BJ (cell line): ENCODE results near the gene RABGAP1. TPM values are rescaled to one million over a fixed set of nuclear protein-coding genes. Genes with fewer than 3 reads are reported as not detected.

Experiments
- CTCF ChIA-PET: fragments of 350-600 bp; formaldehyde crosslinking; extraction: SDS; loops from one replicate; lab custom pipeline; 2021; ENCODE audit warnings: antibody characterized with exemption, inconsistent platforms; lab: Yijun Ruan, JAX
- POLR2A ChIA-PET: fragments of 300-600 bp; sonication (Branson Sonifier 250); formaldehyde crosslinking; extraction: SDS; loops from one replicate; lab custom pipeline; 2021; ENCODE audit warnings: antibody characterized with exemption; lab: Charles Lee
- DNase-seq: peaks from one replicate; pipeline ENCODE4 v3.0.0-alpha.2; 2011; ENCODE audit warnings: low read depth
- H3K27me3 ChIP-seq: 2 replicates; pipeline ENCODE4 v1.6.0; 2011; ENCODE audit warnings: low read length; ENCODE audit not compliant: control insufficient read depth, insufficient read depth
- H3K36me3 ChIP-seq: 2 replicates; pipeline ENCODE4 v1.5.1; 2011; ENCODE audit warnings: low read length; ENCODE audit not compliant: control insufficient read depth, insufficient read depth
- H3K4me3 ChIP-seq: 2 replicates; pipeline ENCODE4 v1.5.1; 2011; ENCODE audit warnings: low read depth, mild to moderate bottlenecking, control low read depth, low read length
- CTCF ChIP-seq: IDR thresholded peaks from 2 replicates; pipeline ENCODE4 v1.5.1; 2011; ENCODE audit warnings: low read depth, mild to moderate bottlenecking, control low read depth, inconsistent platforms, low read length, moderate library complexity; ENCODE audit not compliant: insufficient read depth
- polyA plus RNA-seq: library from polyadenylated mRNA; depleted of rRNA; stranded (reverse); fragments of >200 nt; gene quantifications from 2 replicates; pipeline ENCODE4 v1.2.3, GENCODE V29; 2011

Gene RABGAP1
- polyA plus RNA-seq, 1 experiment, result 30.8 TPM

- DNase-seq, result no peak
- ChIA-PET POLR2A (no interaction called here), CTCF (interaction anchor here (1.6 kb wide), 1 partner anchor 15 kb away, joined by 5 read pairs; no protein-coding TSS in a partner anchor)
- Histone ChIP-seq H3K27me3 (no peaks in the 10 kb centered on the region), H3K36me3 (peaks cover 1% of the 10 kb centered on the region; the same call in 1 of the 2 replicates), H3K4me3 (no peak overlapping the region)
- no peak for TF ChIP-seq CTCF
Observed at GRCh38 chr9:123048748-123049147, 107.9 kb downstream of the RABGAP1 start.

- Histone ChIP-seq H3K27me3 (no peaks in the 10 kb centered on the region), H3K4me3 (no peak overlapping the region), H3K36me3 (peaks cover 1% of the 10 kb centered on the region; the same call in 1 of the 2 replicates)
- no peak for TF ChIP-seq CTCF
- DNase-seq, result no peak
- ChIA-PET CTCF (interaction anchor here (1.6 kb wide), 1 partner anchor 14 kb away, joined by 5 read pairs; no protein-coding TSS in a partner anchor), POLR2A (no interaction called here)
Observed at GRCh38 chr9:123049589-123050222, 108.9 kb downstream of the RABGAP1 start.

GRCh38 chr9:123053046-123053445, 112.2 kb downstream of the RABGAP1 start:
- Histone ChIP-seq H3K36me3 (peaks cover 2% of the 10 kb centered on the region; the same call in 1 of the 2 replicates), H3K27me3 (no peaks in the 10 kb centered on the region), H3K4me3 (no peak overlapping the region)
- no peak for TF ChIP-seq CTCF
- ChIA-PET CTCF (no interaction called here), POLR2A (no interaction called here)
- DNase-seq, result no peak

GRCh38 chr9:123053711-123054110, 112.9 kb downstream of the RABGAP1 start:
- TF ChIP-seq CTCF, result no peak
- H3K27me3 ChIP-seq, result no peaks in the 10 kb centered on the region
- no peak overlapping the region for H3K4me3 ChIP-seq
- peaks cover 2% of the 10 kb centered on the region; the same call in 1 of the 2 replicates for H3K36me3 ChIP-seq
- no peak for DNase-seq
- CTCF ChIA-PET, result no interaction called here
- POLR2A ChIA-PET, result no interaction called here

GRCh38 chr9:123058834-123059233, 118.0 kb downstream of the RABGAP1 start:
- Histone ChIP-seq H3K27me3 (no peaks in the 10 kb centered on the region), H3K4me3 (no peak overlapping the region), H3K36me3 (peaks cover 1% of the 10 kb centered on the region; the same call in 1 of the 2 replicates)
- ChIA-PET CTCF (no interaction called here), POLR2A (no interaction called here)
- TF ChIP-seq CTCF, result no peak
- no peak for DNase-seq
